SIG-M5 treated with dmso at 0.1 percent for 504 hours (cell line): ENCODE measurements around the gene FCER2.
A peak's percentile ranks its signal among the peaks of the same experiment; 100 is the strongest.

Source experiments
- DNase-seq: peaks from one replicate; lab custom pipeline; 2025; ENCODE audit not compliant: unreplicated experiment; lab: John Stamatoyannopoulos, UW

FCER2 gene

DNA sequence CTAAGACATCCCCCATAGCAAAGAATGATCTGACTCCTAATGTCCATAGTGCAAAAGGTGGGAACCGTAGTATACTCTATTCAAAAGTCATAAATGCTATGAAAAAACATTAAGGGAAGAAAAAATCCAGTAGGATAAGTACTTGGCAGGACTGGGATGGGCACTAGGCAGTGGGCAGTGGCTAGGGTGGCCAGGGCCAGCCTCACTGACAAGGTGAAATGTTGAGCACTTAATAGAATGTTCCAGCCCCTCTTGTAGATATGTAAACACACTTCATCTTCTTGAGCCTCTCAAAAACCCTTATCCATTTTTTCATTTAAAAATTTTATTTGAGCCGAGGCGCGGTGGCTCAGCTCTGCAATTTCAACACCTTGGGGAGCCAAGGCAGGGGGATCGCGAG is 31.4 kb upstream of the FCER2 start:
- no peak for DNase-seq

GRCh38 chr19:7732045-7732444 is 30.1 kb upstream of the FCER2 start, which contains the start of gene CLEC4G:
Gene CLEC4G (minus strand): TSS chr19:7732110. CDS start chr19:7732102, 8 bp downstream.
- no peak for DNase-seq

DNA sequence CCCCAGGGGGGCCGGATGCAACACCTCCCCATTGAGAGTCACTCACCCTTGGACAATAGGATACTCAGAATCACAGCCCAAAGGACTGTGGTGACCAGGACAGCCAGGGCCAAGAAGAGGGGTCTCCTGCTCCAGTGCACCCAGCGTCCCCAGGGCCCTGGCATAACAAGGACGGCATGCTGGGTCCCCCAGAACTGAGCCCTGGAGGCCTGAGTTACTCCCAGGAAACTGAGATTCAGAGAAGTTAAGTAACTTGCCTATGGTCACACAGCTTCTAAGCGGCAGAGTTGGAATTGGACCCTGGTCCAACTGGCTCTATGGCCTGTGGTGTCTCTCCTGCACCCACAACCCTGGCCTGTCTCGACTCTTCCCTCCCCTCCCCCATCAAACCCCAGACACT is 29.7 kb upstream of the FCER2 start:
- DNase-seq, result no peak

DNA sequence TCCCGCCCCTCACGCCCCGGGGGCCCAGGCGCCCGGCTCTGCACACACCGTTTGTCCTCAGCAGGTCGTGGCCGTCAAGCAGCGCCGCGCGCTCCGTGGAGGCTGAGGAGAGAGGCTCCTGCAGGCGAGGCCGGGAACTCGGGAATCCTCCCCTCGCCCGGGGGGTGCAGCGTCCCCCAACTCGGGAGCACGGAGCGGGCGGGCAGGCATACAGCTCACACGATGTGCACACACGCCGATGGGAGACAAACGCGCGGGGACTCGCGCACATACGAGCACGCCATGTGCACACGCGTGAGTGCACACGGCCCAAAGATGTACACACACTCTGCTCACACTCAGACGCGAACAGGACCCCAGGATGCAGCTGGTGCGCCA is 29.3 kb upstream of the FCER2 start:
- no peak for DNase-seq

DNA sequence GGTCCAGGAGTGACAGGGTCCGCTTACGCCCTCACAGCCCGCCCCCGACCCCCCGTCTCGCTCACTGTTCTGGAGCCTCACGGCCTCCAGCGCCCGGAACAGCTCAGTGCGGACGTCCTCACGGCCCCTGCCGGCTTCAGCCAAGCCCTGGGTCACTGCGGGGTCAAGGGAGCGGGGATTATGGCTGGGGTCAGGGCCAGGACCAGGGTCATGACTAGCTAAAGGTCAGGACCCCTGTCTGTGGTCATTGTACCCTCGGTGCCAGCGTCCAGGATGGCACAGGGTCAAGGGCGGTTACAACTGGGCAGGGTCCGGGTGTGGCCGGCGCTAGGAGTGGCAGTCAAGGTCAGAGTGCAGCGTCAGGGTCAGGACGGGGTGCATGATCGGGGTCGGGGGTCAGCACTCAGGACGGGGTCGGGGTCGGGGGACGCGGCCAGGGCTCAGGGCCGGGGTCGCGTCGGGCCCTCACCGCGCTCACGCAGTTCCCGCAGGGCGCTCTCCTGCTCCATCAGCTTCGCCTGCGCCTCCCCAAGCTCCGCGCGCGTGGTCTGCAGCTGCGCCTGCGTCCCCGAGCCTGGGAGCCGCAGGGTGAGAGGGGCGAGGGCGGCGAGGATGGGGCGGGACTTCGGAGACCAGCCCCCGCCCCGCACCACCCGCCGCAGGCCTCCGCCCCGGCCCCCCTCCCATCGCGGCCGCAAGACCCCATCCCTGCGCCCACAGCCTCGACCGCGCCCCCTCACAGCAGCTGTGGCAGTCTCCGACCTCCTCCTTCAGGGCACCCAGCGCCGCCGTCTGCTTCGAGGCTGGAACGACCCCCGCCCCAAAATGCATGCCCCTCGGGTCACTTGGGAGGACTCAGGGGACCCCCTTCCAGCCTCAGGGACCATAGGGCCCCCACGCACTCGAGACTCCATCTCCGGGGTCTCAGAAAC is 28.6 kb upstream of the FCER2 start:
- no peak for DNase-seq

DNA sequence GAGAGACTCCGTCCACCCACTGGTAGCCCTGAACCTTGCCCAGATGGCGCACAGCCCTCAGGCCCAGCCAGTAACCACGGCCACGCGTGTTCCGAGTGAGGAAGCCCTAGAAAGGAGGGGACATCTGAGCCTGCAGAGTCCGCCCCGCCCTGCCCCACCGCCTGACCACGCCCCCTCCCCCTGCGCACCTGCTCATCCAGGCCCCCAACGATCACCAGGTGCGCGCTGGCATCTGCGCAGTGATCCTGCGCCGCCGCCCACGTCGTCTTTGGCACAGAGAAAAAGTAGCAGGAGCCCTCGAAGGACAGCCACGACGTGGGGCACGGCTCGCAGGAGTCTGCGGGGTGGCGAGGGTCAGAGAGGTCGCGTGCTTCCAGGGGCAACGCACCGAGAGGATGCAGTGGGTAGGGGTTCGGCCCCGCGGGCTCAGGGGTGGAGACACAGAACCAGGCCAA is 27.9 kb upstream of the FCER2 start:
- DNase-seq, result no peak

GRCh38 chr19:7729211-7729610 is 27.3 kb upstream of the FCER2 start:
- peak; percentile 57 for DNase-seq

GRCh38 chr19:7725791-7726190 is 23.9 kb upstream of the FCER2 start:
- no peak for DNase-seq

- DNase-seq, result no peak
Observed at GRCh38 chr19:7722231-7722651, 20.3 kb upstream of the FCER2 start.

GRCh38 chr19:7720351-7720750 is 18.4 kb upstream of the FCER2 start:
- no peak for DNase-seq

DNA sequence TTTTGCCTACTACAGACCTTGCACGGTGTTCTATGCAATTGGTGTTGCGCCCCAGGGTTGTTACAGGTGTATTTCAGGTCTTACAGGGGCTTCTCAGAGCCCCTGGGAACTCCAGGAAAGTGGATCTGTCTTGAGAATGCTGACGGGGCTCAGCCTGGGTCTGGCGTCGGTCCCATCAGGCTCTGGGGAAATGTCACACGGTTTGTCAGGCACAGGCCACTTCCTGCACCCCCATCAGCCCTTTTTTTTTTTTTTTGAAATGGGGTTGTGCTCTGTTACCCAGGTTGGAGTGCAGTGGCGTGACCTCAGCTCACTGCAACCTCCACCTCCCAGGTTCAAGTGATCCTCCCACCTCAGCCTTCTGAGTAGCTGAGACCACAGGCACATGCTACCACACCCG is 16.7 kb upstream of the FCER2 start:
- DNase-seq, result no peak

DNA sequence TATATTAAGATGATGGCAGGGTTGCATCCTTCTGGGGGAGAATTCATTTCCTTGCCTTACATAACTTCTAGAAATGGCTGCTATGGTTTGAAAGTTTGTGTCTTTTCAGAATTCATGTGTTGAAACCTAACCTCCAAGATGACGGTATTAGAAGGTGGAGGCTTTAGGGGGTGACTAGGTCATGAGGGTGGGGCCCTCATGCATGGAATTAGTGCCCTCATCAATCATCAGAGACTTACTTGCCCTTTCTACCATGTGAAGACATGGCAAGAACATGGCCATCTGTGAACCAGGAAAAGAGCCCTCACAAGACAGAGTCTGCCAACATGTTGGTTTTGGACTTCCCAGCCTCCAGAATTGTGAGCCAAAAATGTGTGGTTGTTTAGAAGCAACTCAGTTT is 14.8 kb upstream of the FCER2 start:
- DNase-seq, result no peak

DNA sequence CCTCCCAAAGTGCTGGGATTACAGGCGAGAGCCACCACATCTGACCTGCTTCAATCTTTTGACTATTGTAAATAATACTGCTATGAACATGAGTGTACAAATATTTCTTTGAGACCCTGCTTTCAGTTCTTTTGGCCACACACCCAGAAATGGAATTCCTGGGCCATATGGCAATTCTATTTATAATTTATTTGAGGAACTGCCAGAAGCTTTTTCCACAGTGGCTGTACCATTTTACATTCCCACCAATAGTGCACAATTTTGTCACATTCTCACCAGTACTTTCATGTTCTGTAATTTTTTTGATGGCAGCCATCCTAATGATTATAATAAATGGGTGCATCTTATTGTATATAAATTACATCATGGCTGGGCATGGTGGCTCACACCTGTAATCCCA is 13.7 kb upstream of the FCER2 start:
- no peak for DNase-seq

GRCh38 chr19:7710616-7711015 is 8.7 kb upstream of the FCER2 start:
- no peak for DNase-seq

GRCh38 chr19:7709932-7710460 is 8.1 kb upstream of the FCER2 start:
- no peak for DNase-seq

DNA sequence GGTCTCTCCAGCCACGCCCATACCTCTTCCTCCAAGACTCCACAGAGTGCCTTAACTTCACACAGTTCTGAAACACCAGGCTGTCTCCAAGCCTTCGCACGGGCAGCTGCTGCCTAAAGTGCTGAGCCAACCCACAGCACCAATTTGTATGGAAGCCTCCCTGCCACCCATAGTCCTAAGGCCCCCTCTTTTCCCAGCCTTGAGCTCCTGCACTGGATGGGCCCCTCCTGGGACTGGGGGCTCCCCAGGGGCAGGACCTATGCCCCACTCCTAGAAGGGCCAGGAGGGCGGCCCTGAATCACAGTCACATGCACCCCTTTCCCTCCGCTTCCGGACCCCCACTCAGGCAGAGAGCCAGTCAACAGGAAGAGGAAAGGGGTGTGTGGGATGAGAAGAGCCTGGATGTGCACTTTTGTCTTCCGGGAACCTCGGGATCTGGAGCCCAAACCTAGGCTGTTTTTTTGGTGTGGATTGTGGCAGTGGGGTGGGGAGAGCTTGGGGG is 5.1 kb upstream of the FCER2 start:
- DNase-seq, result no peak

- peak; percentile 73 for DNase-seq
Observed at GRCh38 chr19:7706188-7706954, 4.4 kb upstream of the FCER2 start.

DNA sequence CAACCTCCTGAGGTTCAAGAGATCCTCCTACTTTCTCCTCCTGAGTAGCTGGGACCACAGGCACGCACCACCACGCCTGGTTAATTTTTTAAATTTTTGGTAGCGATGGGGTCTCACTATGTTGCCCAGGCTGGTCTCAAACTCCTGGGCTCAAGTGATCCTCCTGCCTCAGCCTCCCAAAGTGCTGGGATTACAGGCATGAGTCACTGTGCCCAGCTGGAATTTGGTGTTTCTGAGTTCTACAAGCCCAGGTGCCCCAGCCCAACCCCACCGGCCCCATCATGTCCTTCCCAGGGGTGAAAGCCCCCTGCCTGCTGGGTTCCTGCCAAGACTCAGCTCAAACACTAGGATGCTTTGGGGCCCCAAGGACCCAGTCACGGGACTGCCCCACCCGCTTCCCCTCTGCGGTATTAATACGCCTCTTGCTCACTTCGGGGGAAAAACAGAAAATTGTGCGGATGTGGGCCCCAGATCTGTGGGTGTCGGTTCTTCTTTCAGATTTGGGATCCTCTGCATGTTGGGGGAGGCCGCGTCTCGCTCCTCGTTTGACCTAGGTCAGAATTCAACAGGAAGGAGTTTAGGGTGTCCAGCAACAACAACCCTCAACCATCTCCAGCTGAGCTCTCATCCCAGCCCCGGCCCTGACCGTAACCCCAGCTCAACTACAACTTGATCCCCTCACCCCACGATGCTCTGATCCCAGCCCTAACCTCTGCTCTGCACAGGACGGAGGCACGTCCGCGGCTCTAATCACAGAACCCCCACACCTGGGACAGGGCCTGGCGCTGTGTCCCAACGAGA is 3.7 kb upstream of the FCER2 start:
- peak; percentile 93 for DNase-seq

DNA sequence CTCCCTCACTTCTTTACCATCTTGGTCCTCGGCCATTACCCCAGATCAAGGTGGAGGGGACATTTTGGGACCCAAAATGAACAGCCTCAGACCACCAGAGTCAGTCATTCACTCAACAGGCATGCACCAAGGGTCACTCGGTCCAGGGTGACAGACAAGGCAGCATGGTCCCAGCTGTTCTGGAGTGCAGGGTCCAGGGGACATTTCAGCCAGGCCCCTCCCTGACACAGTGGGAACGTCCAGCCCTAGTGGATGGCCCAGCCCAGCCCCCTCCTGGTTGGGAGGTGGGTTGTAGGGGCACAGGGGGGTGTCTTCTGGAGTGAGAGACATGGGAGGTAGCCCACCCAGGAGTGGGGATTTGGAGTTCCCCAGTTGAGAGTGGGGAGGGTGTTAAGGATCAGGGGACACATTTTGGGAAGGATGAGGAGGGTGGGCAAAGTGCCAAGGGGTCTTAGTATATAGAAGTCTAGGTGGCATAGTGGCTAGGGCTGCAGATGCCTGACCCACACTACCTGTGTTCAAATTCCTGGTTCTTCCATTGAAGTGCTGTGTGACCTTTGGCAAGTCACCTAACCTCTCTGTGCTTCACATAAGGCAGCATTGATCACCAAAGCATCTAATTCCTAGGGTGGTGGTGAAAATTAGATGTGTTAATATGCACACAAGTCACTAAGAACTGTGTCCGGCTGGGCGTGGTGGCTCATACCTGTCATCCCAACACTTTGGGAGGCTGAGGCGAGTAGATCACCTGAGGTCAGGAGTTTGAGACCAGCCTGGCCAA is 2.5 kb upstream of the FCER2 start:
- no peak for DNase-seq

DNA sequence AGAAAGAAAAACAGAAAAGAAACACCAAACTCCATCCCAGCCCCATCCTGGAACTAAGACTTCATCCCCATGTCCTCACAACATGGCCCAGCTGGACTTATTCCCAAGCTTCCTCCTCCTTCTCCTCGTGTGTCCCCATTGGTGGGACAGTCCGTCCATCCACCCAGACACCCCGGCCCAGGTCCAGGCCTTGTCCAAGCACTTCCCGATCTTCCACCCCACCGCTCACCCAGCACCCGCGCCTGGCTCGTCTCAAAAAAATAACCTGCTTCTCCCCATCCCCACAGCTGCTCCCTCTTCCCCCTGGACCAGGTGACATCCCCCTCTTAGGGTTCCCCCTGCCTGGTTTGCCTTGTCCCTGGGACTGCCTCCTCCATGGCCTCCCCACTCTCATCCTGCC is 1.4 kb upstream of the FCER2 start:
- DNase-seq, result no peak
